HepG2 (cell line): ENCODE results near the gene HSD3B7. TPM values are rescaled to one million over a fixed set of nuclear protein-coding genes. Genes with fewer than 3 reads are reported as not detected.

Experiments
- POGZ ChIP-seq: sonication (generic); formaldehyde crosslinking; IDR thresholded peaks from 2 replicates; pipeline ENCODE4 v1.4.0; 2020; ENCODE audit warnings: mild to moderate bottlenecking, missing genetic modification reagents
- RFX5 ChIP-seq: IDR thresholded peaks from 2 replicates; pipeline ENCODE4 v1.6.1; 2011; ENCODE audit warnings: low read depth, low read length, improper control_type of control experiment
- XBP1 ChIP-seq: sonication (generic); formaldehyde crosslinking; IDR thresholded peaks from 2 replicates; pipeline ENCODE4 v1.5.0; 2020; ENCODE audit warnings: missing genetic modification reagents
- ZNF550 ChIP-seq: sonication (generic); formaldehyde crosslinking; IDR thresholded peaks from 2 replicates; pipeline ENCODE4 v1.4.0; 2020; ENCODE audit warnings: mild to moderate bottlenecking, missing genetic modification reagents, borderline replicate concordance
- ZNF772 ChIP-seq: sonication (generic); formaldehyde crosslinking; IDR thresholded peaks from 2 replicates; pipeline ENCODE4 v1.5.0; 2020; ENCODE audit warnings: mild to moderate bottlenecking, missing genetic modification reagents
- ZNF839 ChIP-seq: sonication (generic); formaldehyde crosslinking; IDR thresholded peaks from 2 replicates; pipeline ENCODE4 v1.4.0; 2020; ENCODE audit warnings: missing genetic modification reagents, mild to moderate bottlenecking, borderline replicate concordance
- polyA plus RNA-seq, 8 experiments: library from polyadenylated mRNA; depleted of rRNA in 3 of 8; stranded (reverse) in 7 of 8; unstranded in 1 of 8; fragments of >200 nt; fragmentation: Illumina TruSeq in 4 of 8; extraction: Trizol in 4 of 8; gene quantifications; 2 replicates each; pipeline versions ENCODE4 v1.2.1 to v1.2.3, GENCODE V29; 2011 to 2016; ENCODE audit warnings: low read depth in 4 of 8, missing spikeins in 1 of 8, mixed read lengths in 1 of 8; ENCODE audit not compliant: insufficient read depth in 1 of 8
- total RNA-seq, 5 experiments: library from RNA; depleted of rRNA; stranded (reverse); fragments of >200 nt; fragmentation: Illumina TruSeq; extraction: Trizol; gene quantifications; 2 replicates each; pipeline ENCODE4 v1.2.3, GENCODE V29; 2016; ENCODE audit warnings: low read depth in 1 of 5
- TF ChIP-seq, protein P1 (sequence below): sonication (generic); formaldehyde crosslinking; IDR thresholded peaks from 2 replicates; pipeline ENCODE4 v1.4.0; 2020; ENCODE audit warnings: missing genetic modification reagents
- TF ChIP-seq, protein P2 (sequence below): sonication (generic); formaldehyde crosslinking; IDR thresholded peaks from 2 replicates; pipeline ENCODE4 v1.5.1; 2020; ENCODE audit warnings: mild to moderate bottlenecking, missing genetic modification reagents
- TF ChIP-seq, protein P3 (sequence below): sonication (generic); formaldehyde crosslinking; IDR thresholded peaks from 2 replicates; pipeline ENCODE4 v1.4.0; 2020; ENCODE audit warnings: mild to moderate bottlenecking, missing genetic modification reagents
- TF ChIP-seq, protein P4 (sequence below): sonication (generic); formaldehyde crosslinking; IDR thresholded peaks from 2 replicates; pipeline ENCODE4 v1.4.0; 2020; ENCODE audit warnings: mild to moderate bottlenecking, low read depth, missing genetic modification reagents

HSD3B7 gene
- total and polyA plus RNA-seq, 2 of the 13 experiments (the other 11 are each of a cell fraction or from before 2014, with no cell fraction given), result 32.9 to 69.7 TPM

DNA sequence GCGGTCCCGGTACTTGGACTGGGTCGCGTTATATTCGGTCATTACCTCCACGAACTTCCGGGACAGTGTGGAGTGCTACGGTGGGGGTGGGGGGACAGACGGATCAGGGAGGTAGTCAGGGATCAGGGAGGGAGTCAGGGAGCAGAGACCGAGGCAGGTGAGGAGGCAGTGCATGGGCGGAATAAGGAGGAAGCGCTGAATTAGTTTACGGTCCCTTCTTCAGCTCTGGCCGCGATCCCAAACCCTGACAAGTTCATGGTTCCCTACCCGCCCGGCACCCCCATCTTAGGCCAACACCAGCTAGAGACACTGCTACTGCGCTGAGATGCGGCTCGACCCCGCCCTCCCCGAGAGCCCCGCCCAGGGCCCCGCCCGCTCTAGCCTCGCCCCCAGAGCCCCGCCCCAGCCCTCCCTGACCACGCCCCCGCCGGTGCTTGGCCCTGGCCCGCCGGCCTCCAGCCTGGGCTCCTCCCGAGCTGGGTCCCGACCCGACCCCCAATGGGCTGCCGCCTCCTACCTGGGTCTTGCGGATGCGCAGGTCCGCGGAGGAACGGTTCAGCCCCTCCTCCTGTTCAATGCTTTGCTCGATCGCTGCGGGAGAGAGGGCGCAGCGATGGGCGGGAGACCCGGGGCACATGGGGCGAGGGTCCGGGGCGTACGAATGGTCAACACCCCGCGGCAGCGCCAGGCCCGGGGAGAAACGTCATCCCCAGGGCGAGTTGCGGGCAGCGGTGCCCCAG is 12.1 kb downstream of the HSD3B7 start (continued):
- TF ChIP-seq, protein P1, sequence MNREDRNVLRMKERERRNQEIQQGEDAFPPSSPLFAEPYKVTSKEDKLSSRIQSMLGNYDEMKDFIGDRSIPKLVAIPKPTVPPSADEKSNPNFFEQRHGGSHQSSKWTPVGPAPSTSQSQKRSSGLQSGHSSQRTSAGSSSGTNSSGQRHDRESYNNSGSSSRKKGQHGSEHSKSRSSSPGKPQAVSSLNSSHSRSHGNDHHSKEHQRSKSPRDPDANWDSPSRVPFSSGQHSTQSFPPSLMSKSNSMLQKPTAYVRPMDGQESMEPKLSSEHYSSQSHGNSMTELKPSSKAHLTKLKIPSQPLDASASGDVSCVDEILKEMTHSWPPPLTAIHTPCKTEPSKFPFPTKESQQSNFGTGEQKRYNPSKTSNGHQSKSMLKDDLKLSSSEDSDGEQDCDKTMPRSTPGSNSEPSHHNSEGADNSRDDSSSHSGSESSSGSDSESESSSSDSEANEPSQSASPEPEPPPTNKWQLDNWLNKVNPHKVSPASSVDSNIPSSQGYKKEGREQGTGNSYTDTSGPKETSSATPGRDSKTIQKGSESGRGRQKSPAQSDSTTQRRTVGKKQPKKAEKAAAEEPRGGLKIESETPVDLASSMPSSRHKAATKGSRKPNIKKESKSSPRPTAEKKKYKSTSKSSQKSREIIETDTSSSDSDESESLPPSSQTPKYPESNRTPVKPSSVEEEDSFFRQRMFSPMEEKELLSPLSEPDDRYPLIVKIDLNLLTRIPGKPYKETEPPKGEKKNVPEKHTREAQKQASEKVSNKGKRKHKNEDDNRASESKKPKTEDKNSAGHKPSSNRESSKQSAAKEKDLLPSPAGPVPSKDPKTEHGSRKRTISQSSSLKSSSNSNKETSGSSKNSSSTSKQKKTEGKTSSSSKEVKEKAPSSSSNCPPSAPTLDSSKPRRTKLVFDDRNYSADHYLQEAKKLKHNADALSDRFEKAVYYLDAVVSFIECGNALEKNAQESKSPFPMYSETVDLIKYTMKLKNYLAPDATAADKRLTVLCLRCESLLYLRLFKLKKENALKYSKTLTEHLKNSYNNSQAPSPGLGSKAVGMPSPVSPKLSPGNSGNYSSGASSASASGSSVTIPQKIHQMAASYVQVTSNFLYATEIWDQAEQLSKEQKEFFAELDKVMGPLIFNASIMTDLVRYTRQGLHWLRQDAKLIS (CRISPR knock-in tag), result 0 out of 2 replicates have a peak, but pooled peaks have one; percentile 22
- TF ChIP-seq RFX5 (0 out of 2 replicates have a peak, but pooled peaks have one; percentile 12), POGZ (peak; percentile 74; the same call in 1 of the 2 replicates), ZNF839 (CRISPR knock-in tag) (peak; percentile 97), XBP1 (CRISPR knock-in tag) (no peak), ZNF772 (CRISPR knock-in tag) (peak; percentile 83; the same call in 1 of the 2 replicates), ZNF550 (no peak)
- TF ChIP-seq, protein P2, sequence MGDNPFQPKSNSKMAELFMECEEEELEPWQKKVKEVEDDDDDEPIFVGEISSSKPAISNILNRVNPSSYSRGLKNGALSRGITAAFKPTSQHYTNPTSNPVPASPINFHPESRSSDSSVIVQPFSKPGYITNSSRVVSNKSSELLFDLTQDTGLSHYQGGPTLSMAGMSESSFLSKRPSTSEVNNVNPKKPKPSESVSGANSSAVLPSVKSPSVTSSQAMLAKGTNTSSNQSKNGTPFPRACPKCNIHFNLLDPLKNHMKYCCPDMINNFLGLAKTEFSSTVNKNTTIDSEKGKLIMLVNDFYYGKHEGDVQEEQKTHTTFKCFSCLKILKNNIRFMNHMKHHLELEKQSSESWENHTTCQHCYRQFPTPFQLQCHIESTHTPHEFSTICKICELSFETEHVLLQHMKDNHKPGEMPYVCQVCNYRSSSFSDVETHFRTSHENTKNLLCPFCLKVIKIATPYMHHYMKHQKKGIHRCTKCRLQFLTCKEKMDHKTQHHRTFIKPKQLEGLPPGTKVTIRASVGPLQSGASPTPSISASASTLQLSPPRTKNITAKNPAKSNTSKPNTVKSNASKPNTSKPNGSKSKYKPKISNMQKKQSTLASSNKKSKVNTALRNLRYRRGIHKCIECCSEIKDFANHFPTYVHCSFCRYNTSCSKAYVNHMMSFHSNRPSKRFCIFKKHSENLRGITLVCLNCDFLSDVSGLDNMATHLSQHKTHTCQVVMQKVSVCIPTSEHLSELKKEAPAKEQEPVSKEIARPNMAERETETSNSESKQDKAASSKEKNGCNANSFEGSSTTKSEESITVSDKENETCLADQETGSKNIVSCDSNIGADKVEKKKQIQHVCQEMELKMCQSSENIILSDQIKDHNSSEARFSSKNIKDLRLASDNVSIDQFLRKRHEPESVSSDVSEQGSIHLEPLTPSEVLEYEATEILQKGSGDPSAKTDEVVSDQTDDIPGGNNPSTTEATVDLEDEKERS (CRISPR knock-in tag), result no peak
- TF ChIP-seq, protein P3, sequence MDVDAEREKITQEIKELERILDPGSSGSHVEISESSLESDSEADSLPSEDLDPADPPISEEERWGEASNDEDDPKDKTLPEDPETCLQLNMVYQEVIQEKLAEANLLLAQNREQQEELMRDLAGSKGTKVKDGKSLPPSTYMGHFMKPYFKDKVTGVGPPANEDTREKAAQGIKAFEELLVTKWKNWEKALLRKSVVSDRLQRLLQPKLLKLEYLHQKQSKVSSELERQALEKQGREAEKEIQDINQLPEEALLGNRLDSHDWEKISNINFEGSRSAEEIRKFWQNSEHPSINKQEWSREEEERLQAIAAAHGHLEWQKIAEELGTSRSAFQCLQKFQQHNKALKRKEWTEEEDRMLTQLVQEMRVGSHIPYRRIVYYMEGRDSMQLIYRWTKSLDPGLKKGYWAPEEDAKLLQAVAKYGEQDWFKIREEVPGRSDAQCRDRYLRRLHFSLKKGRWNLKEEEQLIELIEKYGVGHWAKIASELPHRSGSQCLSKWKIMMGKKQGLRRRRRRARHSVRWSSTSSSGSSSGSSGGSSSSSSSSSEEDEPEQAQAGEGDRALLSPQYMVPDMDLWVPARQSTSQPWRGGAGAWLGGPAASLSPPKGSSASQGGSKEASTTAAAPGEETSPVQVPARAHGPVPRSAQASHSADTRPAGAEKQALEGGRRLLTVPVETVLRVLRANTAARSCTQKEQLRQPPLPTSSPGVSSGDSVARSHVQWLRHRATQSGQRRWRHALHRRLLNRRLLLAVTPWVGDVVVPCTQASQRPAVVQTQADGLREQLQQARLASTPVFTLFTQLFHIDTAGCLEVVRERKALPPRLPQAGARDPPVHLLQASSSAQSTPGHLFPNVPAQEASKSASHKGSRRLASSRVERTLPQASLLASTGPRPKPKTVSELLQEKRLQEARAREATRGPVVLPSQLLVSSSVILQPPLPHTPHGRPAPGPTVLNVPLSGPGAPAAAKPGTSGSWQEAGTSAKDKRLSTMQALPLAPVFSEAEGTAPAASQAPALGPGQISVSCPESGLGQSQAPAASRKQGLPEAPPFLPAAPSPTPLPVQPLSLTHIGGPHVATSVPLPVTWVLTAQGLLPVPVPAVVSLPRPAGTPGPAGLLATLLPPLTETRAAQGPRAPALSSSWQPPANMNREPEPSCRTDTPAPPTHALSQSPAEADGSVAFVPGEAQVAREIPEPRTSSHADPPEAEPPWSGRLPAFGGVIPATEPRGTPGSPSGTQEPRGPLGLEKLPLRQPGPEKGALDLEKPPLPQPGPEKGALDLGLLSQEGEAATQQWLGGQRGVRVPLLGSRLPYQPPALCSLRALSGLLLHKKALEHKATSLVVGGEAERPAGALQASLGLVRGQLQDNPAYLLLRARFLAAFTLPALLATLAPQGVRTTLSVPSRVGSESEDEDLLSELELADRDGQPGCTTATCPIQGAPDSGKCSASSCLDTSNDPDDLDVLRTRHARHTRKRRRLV, result no peak
- TF ChIP-seq, protein P4, sequence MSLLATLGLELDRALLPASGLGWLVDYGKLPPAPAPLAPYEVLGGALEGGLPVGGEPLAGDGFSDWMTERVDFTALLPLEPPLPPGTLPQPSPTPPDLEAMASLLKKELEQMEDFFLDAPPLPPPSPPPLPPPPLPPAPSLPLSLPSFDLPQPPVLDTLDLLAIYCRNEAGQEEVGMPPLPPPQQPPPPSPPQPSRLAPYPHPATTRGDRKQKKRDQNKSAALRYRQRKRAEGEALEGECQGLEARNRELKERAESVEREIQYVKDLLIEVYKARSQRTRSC (CRISPR knock-in tag), result peak; percentile 74; the same call in 1 of the 2 replicates
